Retina (tissue), 1 donor: ENCODE measurements around the gene EBF4.
"Not testable (repeated sequence)": the region's sequence is repeated elsewhere in the genome, so short reads cannot be mapped to it uniquely, and the experiment has no call there.

Experiments
- DNase-seq: peaks from one replicate; pipeline ENCODE4 v3.0.0-alpha.2; 2016

EBF4 gene

GRCh38 chr20:2798095-2798805, 105.7 kb downstream of the EBF4 start:
- DNase-seq, result no peak

DNA sequence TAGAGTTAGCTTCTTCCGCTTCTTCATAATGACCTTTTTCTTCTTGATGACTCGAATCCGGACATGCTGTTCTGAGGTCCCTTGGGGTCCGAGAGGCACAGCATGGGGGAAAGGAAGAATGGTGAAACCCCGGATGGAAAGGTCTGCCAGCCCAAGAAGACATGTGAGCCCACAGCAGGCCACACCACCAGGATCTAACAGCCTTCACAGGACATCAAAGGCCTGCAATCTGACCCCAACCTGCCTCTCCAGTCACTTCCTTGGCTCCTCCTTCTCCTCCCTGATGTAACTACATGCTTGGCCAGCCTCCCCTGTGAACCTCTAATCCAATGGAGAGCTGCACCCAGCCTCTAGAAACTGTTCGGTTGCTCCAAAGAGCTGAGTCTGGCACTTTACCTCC, 106.2 kb downstream of the EBF4 start:
- no peak for DNase-seq

DNA sequence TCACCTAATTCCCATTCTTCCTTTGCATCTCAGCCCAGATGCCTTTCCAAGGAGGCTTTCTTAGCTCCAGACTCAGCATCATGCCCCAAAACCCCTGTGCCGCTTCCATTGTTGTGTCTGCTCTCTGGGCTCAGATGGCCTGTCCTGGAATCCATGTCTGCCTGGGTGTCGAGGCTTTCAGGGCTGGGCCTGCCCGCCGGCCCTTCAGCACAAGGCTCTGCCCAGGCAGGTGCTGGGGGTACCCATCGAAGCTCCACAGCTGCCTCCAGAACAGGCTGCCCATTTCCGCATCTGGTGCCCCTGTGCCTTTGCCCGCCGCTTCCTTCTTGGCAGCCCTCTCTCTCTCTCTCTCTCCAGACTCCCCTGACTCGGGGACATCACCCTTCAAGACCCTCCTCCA, 106.7 kb downstream of the EBF4 start:
- DNase-seq, result no peak

DNA sequence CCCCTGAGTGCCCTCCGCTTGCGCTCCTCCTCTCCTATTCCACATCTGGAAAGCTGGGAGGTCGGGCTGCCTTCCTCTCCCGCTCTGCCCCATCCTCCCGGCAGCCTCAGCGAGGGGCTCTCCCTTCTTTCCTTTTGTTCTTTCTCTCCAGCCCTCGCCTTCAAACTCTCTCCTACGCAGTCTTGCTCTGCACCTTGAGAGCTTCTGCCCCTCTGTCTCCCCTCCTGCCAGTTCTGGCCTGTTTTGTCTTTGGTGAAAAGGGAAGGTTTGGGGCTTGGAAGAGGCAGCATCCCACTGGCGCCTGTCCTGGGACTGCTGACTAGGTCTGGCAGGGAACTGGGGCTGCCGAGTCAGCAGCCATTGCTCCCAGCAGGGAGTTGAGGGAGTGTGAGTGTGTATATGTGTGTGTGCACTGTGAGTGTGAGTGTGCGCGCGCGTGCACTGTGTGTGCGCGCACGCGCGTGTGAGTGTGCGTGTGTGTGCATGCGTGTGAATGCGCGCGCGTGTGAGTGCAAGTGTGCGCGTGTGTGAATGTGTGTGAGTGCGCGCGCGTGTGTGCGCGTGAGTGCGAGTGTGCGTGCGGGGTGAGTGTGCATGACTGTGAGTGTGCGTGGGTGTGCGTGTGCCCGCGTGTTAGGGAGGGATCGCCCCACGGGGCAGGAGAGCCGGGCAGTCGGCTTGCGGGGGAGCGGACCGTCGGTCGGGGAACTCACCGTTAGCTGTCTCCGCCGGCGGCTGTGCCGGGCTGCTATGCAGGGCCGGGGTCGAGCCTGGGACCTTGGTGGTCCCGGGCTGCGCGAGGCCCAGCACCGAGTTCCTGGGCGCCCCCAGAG, 107.3 kb downstream of the EBF4 start:
- DNase-seq, result peak; percentile 86

DNA sequence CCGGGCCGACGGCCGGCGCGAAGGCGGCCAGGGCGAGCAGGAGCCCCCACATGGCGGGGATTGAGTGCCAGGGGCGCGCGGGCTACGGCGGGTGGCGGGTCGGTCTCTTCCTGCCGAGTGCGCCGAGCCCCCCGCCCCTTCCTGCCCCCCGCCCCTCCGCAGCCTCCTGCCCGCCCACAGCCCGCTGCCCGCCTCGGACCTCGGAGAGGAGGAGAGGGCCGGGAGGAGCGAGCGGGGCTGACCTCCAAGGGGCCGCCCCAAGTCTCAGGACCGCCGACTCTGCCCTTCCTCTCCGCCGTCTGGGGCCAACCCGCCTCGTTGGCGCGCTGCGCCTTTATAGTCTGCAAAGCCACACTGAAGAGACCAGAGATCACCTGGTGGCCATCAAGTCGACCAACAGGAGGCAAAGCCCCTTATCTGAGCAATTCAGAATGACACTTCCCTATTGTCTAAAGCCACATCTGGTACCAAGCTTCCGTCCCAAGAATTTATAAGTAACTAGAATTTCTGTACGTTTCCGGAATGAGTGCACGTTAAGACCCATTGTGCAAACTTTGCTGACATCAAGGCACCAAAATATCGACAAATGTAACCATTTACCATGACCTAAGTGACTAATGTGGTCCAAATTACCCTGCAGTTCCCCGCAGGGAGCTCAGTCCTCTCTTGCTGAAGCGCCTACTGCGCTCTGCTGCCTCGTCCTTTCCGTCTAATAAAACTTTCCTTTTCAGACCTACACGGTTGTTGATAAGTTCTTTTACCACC, 108.1 kb downstream of the EBF4 start, which contains the start of gene CPXM1:
TSS of gene CPXM1 (minus strand) at position 107 of the 765 bp plus-strand sequence. CDS start at position 52, 55 bp downstream.
- DNase-seq, result peak; percentile 85

- DNase-seq, result no peak
Observed at GRCh38 chr20:2801286-2801728, 108.7 kb downstream of the EBF4 start.

DNA sequence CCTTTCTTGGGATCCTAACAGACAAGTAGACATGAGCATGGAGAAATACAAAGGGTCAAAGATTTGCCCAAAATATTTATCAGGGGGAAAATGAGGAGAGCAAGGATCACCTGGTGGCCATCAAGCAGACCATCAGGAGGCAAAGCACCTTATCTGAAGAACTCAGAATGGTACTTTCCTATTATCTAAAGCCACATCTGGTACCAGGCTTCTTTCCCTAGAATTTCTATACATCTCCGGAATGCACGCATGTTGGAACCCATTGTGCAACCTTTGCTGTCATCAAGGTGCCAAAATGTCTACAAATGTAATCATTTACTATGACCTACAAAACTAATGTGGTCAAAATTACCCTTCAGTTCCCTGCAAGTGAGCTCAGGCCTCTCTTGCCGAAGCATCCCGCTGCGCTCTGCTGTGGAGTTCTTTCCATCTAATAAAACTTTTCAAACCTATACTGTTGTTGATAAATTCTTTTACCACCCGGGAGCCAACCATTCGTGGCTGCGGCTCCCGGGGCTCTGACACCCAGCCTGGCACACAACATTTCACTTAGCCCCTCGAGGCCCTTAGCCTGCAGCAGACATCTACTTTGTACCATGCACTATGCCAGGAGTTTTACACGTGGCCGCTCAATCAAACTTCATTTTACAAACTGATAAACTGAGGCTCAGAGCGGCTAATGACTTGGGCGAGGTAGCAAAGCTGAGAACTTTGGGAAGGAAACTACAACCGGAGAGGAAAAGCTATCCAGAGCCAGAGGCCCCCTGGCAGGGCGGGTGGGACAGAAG, 111.7 kb downstream of the EBF4 start:
- DNase-seq, result no peak

- no peak for DNase-seq
Observed at GRCh38 chr20:2804852-2805688, 112.5 kb downstream of the EBF4 start.

DNA sequence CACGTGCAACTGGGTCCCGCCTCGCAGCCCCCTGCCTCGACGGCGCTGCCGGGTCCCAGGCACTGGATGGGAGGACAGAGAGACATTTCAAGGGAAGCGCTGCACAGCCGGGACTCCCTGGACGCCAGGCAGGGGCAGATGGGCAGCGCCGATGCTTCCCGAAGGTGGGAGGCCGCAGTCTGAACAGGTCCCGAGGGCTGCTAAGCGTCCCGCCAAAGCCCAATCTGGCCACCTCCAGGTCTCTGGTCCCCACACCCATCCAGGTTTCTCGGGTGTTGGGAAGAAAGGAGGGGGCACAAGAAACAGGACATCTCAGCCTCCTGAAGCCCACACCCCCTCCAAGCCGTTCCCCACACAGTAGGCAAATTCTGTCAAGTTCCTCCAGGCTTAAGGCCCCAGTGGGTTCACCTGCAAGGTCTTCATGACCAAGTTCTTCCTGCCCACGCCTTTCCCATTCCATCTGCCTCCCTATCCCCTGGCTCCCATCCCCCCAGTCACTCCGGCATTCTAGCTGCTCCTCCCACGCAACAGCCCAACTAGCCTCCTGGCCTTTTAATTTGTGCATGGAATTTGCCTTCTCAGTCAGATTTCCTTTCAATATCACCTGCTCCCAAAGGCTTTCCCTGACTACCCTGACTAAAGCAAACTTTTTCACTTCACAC, 113.2 kb downstream of the EBF4 start:
- no peak for DNase-seq

- DNase-seq, result no peak
Observed at GRCh38 chr20:2806351-2806701, 113.7 kb downstream of the EBF4 start.

- no peak for DNase-seq
Observed at GRCh38 chr20:2807019-2807418, 114.4 kb downstream of the EBF4 start.

GRCh38 chr20:2807929-2808328, 115.3 kb downstream of the EBF4 start:
- DNase-seq, result not testable (repeated sequence)

DNA sequence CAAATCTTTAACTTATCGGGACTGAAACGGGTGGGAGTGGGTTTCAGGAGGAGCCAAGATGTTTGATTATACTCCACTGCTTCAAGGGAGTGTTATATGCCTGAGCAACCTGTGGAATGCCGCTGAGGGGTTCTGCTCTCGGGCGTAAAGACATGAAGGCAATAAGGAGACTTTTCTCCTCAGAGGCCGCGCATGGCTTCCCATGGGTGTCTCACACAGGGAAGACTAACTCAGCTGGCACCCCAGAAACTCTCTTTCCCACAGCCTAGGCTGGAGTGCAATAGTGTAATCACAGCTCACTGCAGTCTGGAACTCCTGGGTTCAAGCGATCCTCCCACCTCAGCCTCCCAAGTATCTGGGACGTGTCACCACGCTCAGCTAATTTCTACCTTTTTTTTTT, 117.1 kb downstream of the EBF4 start:
- DNase-seq, result no peak
